Stimulated activated naive B cell treated with anti-CD40 and anti-IgM and Interleukin-4, amounts not matched to agents 10 μg/mL and 1 μg/mL and 100 μg/mL, for 72 hours (primary cell): ENCODE measurements around the gene KIAA1671.
A peak's percentile ranks its signal among the peaks of the same experiment; 100 is the strongest.

Experiments
- ATAC-seq, 2 donors: fragments of 150-1000 bp; cut with Tn5 transposase; replicated peaks; 2 replicates each; pipeline ENCODE4 v1.10.0; 2021; ENCODE audit warnings: moderate library complexity in 1 of 2
- DNase-seq: peaks from one replicate; pipeline ENCODE4 v3.0.0; 2021
- H3K27ac Mint-ChIP-seq: one replicate; pipeline ENCODE4 v1.8.0; 2022; ENCODE audit warnings: mild to moderate bottlenecking, mixed read lengths
- H3K27me3 Mint-ChIP-seq, 2 donors: one replicate each; pipeline ENCODE4 v1.8.0; 2022; ENCODE audit warnings: mixed read lengths in 2 of 2
- H3K36me3 Mint-ChIP-seq, 2 donors: one replicate each; pipeline ENCODE4 v1.8.0; 2022; ENCODE audit warnings: mixed read lengths in 2 of 2, mild to moderate bottlenecking in 1 of 2
- H3K4me1 Mint-ChIP-seq, 2 donors: one replicate each; pipeline ENCODE4 v1.8.0; 2022; ENCODE audit warnings: mixed read lengths in 2 of 2, mild to moderate bottlenecking in 1 of 2
- H3K4me3 Mint-ChIP-seq, 2 donors: one replicate each; pipeline ENCODE4 v1.8.0; 2022; ENCODE audit warnings: mild to moderate bottlenecking in 2 of 2, mixed read lengths in 2 of 2, moderate library complexity in 1 of 2
- H3K9me3 Mint-ChIP-seq, 2 donors: one replicate each; pipeline ENCODE4 v1.8.0; 2022; ENCODE audit warnings: mixed read lengths in 2 of 2, mild to moderate bottlenecking in 1 of 2

Gene KIAA1671

DNA sequence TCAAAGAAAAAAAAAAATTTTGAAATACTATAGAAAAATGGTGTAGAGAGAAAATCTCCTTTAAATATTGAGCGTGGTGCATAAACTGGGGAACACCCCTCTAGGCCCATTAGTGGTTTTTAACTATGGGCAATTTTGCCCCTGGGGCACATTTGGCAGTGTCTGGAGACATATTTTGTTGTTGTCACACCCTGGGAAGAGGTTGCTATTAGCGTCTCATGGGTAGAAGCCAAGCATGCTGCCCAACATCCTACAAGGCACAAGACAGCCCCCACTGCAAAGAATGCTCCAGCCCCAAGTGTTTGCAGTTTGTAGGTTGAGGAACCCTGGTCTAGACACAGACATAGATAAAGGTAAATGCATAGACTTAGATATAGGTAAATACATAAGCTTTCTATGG, 92.6 kb downstream of the KIAA1671 start:
- Mint-ChIP-seq H3K36me3 (no peaks in the 10 kb centered on the region), H3K27ac (no peak overlapping the region), H3K4me1 (no peaks in the 10 kb centered on the region), H3K4me3 (no peak overlapping the region), H3K27me3 (peaks cover 12 to 13% of the 10 kb centered on the region in 2 donors), H3K9me3 (no peaks in the 10 kb centered on the region)
- DNase-seq (no peak), ATAC-seq (no peak)

DNA sequence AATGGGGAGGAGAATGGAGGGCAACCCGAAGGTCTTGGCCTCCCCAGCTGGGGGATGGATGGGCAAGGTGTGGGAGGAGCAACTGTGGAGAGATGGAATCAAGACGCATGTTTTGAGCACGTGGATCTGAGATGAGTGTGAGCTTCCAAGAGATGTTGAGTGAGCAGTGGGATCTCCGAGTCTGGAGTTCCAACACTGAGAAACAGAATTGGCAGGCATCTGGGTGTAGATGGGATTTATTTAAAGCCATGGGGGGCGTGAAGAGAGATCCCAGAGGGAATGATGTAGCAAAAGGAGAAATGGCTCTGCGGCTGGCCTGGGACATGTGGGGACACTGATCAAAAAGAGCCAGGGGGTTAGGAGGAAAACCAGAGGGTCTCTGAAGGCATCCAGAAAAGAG, 95.6 kb downstream of the KIAA1671 start:
- H3K9me3 Mint-ChIP-seq: peaks cover 7 to 9% of the 10 kb centered on the region in 2 donors
- ATAC-seq: no peak
- H3K4me3 Mint-ChIP-seq: no peak overlapping the region
- no peaks in the 10 kb centered on the region for H3K4me1 Mint-ChIP-seq
- DNase-seq: no peak
- H3K36me3 Mint-ChIP-seq: peaks cover 0 to 3% of the 10 kb centered on the region in 2 donors
- no peak overlapping the region for H3K27ac Mint-ChIP-seq
- H3K27me3 Mint-ChIP-seq: peaks cover 13 to 25% of the 10 kb centered on the region in 2 donors

GRCh38 chr22:25048659-25049647, 96.4 kb downstream of the KIAA1671 start:
- ATAC-seq (peak; percentile 88 to 93), DNase-seq (peak; percentile 31)
- peaks cover 0 to 3% of the 10 kb centered on the region in 2 donors for H3K36me3 Mint-ChIP-seq
- H3K27me3 Mint-ChIP-seq: peaks cover 9 to 25% of the 10 kb centered on the region in 2 donors
- H3K4me1 Mint-ChIP-seq: no peaks in the 10 kb centered on the region
- no peak overlapping the region for H3K27ac Mint-ChIP-seq
- H3K9me3 Mint-ChIP-seq: peaks cover 7 to 9% of the 10 kb centered on the region in 2 donors
- no peak overlapping the region for H3K4me3 Mint-ChIP-seq

DNA sequence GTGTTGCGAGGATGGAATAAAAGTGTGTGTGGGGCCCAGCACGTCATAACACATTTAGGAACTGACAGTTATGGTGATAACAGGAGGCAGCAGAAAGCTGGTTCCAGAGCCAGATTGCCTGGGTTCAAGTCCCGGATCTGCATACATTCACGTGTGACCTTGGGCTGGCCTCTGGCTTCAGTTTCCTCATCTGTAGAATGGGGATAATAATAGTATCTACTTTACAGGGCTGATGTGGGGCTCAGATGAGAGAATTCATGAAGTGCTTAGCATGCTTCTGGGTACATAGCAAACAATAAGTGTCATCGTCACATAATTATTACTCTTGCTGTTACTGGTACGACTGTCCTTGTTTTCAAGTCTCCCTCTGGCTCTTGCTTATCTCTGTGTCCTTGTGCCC, 97.3 kb downstream of the KIAA1671 start:
- no peak overlapping the region for H3K27ac Mint-ChIP-seq
- DNase-seq (no peak), ATAC-seq (no peak)
- H3K4me3 Mint-ChIP-seq: no peak overlapping the region
- peaks cover 0 to 3% of the 10 kb centered on the region in 2 donors for H3K36me3 Mint-ChIP-seq
- no peaks in the 10 kb centered on the region for H3K4me1 Mint-ChIP-seq
- H3K27me3 Mint-ChIP-seq: peaks cover 15 to 25% of the 10 kb centered on the region in 2 donors
- H3K9me3 Mint-ChIP-seq: peaks cover 7 to 9% of the 10 kb centered on the region in 2 donors

DNA sequence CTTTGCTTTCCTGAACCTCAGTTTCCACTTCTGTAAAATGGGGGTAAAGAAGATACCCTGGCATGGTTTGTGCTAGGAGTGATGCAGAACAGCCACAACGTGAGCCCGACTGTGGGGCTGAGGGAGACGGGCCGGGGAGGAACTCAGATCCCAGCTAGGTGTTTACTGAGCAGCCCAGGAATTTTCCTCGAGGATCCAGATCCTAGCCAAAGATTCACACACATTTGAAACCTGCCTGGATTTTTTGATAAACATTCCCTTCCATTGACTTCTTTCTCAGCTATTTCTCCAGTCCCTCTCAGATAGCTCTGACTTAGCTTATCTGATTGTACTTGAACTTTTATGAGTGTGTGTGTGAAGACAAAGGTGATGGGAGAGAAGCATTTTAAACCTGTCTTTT, 98.0 kb downstream of the KIAA1671 start:
- Mint-ChIP-seq H3K9me3 (peaks cover 7 to 9% of the 10 kb centered on the region in 2 donors), H3K4me3 (no peak overlapping the region), H3K4me1 (no peaks in the 10 kb centered on the region), H3K27ac (no peak overlapping the region), H3K27me3 (peaks cover 19 to 25% of the 10 kb centered on the region in 2 donors), H3K36me3 (peaks cover 0 to 3% of the 10 kb centered on the region in 2 donors)
- ATAC-seq (no peak), DNase-seq (no peak)

DNA sequence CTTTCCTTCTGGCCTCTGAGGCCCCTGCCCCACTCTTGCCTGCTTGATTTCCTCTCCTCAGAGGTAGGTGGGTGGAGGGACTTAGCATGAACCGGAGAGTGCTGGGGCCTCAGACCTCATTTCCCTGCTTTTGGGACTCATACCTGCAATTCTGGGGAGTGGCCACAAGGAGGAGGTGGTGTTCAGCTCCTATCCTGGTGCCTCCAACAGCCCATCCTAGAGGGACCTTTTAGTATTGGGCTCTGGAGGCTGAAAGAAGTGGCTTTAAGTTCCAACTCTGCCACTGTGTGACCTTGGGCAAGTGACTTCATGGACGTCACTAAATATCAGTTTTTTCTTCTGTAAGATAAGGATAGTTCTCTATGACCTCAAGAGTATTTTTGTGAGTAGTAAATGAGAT, 98.6 kb downstream of the KIAA1671 start:
- DNase-seq: no peak
- H3K9me3 Mint-ChIP-seq: peaks cover 7 to 9% of the 10 kb centered on the region in 2 donors
- H3K27me3 Mint-ChIP-seq: peaks cover 19 to 25% of the 10 kb centered on the region in 2 donors
- H3K4me1 Mint-ChIP-seq: no peaks in the 10 kb centered on the region
- H3K27ac Mint-ChIP-seq: no peak overlapping the region
- no peak overlapping the region for H3K4me3 Mint-ChIP-seq
- no peak for ATAC-seq
- H3K36me3 Mint-ChIP-seq: peaks cover 0 to 3% of the 10 kb centered on the region in 2 donors

DNA sequence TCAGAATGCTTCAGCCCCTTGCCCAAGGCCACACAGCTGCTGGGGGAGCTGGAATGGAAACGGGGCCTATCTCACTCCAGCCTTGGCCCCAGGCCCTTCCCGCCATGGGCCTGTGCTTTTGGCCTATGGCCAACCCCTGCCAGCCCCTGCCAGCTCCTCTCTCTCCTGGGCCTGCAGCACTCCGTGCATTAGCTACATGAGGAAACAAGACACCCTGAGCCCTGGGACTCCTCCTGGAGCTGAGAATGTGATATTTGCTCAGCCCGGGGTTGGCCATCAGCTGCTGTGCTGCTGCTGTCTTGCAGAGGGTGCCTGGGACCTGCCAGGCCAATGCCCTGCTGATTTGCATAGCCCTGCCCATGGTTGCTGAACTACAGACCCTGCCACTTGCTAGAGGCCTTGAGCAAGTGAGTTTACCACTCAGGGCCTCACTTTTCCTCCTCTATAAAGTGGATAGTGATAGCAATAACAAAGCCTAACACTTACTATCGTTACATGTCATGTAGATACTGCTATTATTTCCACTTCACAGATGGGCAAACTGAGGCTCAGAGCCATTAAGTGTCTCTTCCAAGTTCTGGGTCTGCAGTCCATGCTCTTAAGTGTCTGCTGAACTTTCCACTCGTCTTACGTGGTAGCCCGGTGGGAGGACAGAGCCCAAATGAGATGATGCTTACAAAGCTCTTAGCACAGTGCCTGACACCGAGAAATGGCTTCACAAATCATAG, 99.6 kb downstream of the KIAA1671 start:
- H3K4me3 Mint-ChIP-seq: no peak overlapping the region
- DNase-seq (no peak), ATAC-seq (no peak)
- H3K9me3 Mint-ChIP-seq: peaks cover 7 to 9% of the 10 kb centered on the region in 2 donors
- H3K4me1 Mint-ChIP-seq: no peaks in the 10 kb centered on the region
- H3K27me3 Mint-ChIP-seq: peaks cover 23 to 31% of the 10 kb centered on the region in 2 donors
- no peak overlapping the region for H3K27ac Mint-ChIP-seq
- H3K36me3 Mint-ChIP-seq: peaks cover 0 to 3% of the 10 kb centered on the region in 2 donors

- Mint-ChIP-seq H3K4me1 (no peaks in the 10 kb centered on the region), H3K27me3 (peaks cover 22 to 29% of the 10 kb centered on the region in 2 donors), H3K36me3 (peaks cover 0 to 3% of the 10 kb centered on the region in 2 donors), H3K27ac (no peak overlapping the region), H3K9me3 (peaks cover 7 to 9% of the 10 kb centered on the region in 2 donors), H3K4me3 (no peak overlapping the region)
- no peak for ATAC-seq
- no peak for DNase-seq
These were observed 100.8 kb downstream of the KIAA1671 start for GRCh38 chr22:25053153-25053805.

GRCh38 chr22:25054943-25055511, 102.5 kb downstream of the KIAA1671 start:
- H3K27me3 Mint-ChIP-seq: peaks cover 22 to 31% of the 10 kb centered on the region in 2 donors
- H3K36me3 Mint-ChIP-seq: peaks cover 0 to 3% of the 10 kb centered on the region in 2 donors
- ATAC-seq: no peak
- peaks cover 7 to 9% of the 10 kb centered on the region in 2 donors for H3K9me3 Mint-ChIP-seq
- DNase-seq: no peak
- no peaks in the 10 kb centered on the region for H3K4me1 Mint-ChIP-seq
- H3K27ac Mint-ChIP-seq: no peak overlapping the region
- no peak overlapping the region for H3K4me3 Mint-ChIP-seq

GRCh38 chr22:25057013-25057881, 104.7 kb downstream of the KIAA1671 start:
- peak; percentile 80 to 82 for ATAC-seq
- H3K27me3 Mint-ChIP-seq: peaks cover 18 to 20% of the 10 kb centered on the region in 2 donors
- no peak overlapping the region for H3K27ac Mint-ChIP-seq
- no peaks in the 10 kb centered on the region for H3K9me3 Mint-ChIP-seq
- no peak overlapping the region for H3K4me3 Mint-ChIP-seq
- no peaks in the 10 kb centered on the region for H3K4me1 Mint-ChIP-seq
- H3K36me3 Mint-ChIP-seq: no peaks in the 10 kb centered on the region
- DNase-seq: peak; percentile 41

GRCh38 chr22:25059438-25059837, 106.9 kb downstream of the KIAA1671 start:
- Mint-ChIP-seq H3K27ac (no peak overlapping the region), H3K27me3 (peaks cover 19 to 26% of the 10 kb centered on the region in 2 donors), H3K4me1 (no peaks in the 10 kb centered on the region), H3K36me3 (no peaks in the 10 kb centered on the region), H3K4me3 (no peak overlapping the region), H3K9me3 (no peaks in the 10 kb centered on the region)
- no peak for ATAC-seq
- DNase-seq: no peak

GRCh38 chr22:25060522-25061071, 108.1 kb downstream of the KIAA1671 start:
- peak in 1 of 2 donors; percentile 69 for ATAC-seq
- no peak for DNase-seq
- Mint-ChIP-seq H3K4me3 (no peak overlapping the region), H3K27me3 (peaks cover 18 to 36% of the 10 kb centered on the region in 2 donors), H3K36me3 (no peaks in the 10 kb centered on the region), H3K4me1 (no peaks in the 10 kb centered on the region), H3K9me3 (no peaks in the 10 kb centered on the region), H3K27ac (no peak overlapping the region)

GRCh38 chr22:25061134-25061533, 108.6 kb downstream of the KIAA1671 start:
- ATAC-seq (no peak), DNase-seq (no peak)
- H3K4me1 Mint-ChIP-seq: no peaks in the 10 kb centered on the region
- no peak overlapping the region for H3K27ac Mint-ChIP-seq
- no peaks in the 10 kb centered on the region for H3K36me3 Mint-ChIP-seq
- no peak overlapping the region for H3K4me3 Mint-ChIP-seq
- H3K27me3 Mint-ChIP-seq: peaks cover 18 to 36% of the 10 kb centered on the region in 2 donors
- no peaks in the 10 kb centered on the region for H3K9me3 Mint-ChIP-seq
